Brain microvascular endothelial cell (primary cell): ENCODE measurements around the gene HMGCR.
A peak's percentile ranks its signal among the peaks of the same experiment; 100 is the strongest.

ENCODE experiments used
- DNase-seq: peaks from one replicate; pipeline ENCODE4 v3.0.0-alpha.2; 2020
- H3K27ac ChIP-seq: fragments of 250-450 bp; sonication (Bioruptor Pico); 2 replicates; pipeline ENCODE4 v1.5.1; 2020; ENCODE audit warnings: mild to moderate bottlenecking, moderate library complexity
- H3K27me3 ChIP-seq: fragments of 250-450 bp; sonication (Bioruptor Pico); replicated peaks from 2 replicates; pipeline ENCODE4 v1.5.1; 2020; ENCODE audit warnings: mild to moderate bottlenecking
- H3K36me3 ChIP-seq: fragments of 250-450 bp; sonication (Bioruptor Pico); replicated peaks from 2 replicates; pipeline ENCODE4 v1.5.1; 2020; ENCODE audit warnings: mild to moderate bottlenecking
- H3K4me3 ChIP-seq: 2 replicates; pipeline ENCODE4 v1.5.1; 2011; ENCODE audit warnings: low read depth, mild to moderate bottlenecking, control low read depth, low read length, moderate library complexity
- in situ Hi-C: cut with HindIII; loops from 2 replicates; pipeline ENCODE4 v1.10.0; 2017; ENCODE audit warnings: low sequenced_read_pairs, low pct_ligation_motif_present
- TF ChIP-seq, protein P1 (sequence below): IDR thresholded peaks from 2 replicates; pipeline ENCODE4 v1.5.1; 2011; ENCODE audit warnings: low read depth, mild to moderate bottlenecking, moderate library complexity, low read length, control low read depth, inconsistent platforms; ENCODE audit errors: missing control alignments

The HMGCR gene

DNA sequence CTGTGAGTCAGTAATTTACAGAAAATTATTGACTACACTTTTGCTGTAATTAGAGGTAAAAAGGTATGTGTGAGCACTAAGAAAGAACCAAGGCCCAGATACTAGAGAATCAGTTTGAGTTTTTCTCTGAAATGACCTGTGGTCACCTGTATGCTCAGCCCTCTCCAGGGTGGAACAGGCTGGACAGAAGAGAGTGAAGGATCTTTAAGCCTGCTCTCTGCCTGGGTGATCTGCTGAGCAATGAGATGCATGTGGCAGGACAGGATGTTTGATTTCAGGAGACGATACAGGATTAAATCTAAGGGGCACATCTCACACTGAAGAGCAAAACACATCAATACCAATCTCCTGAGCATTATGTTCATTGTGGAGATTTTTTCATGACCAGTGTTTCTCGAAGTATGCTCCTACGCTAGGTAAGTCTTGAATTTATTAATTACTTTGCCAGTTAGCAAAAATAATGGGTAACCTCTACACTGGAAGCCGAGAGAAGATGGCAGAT lies 25.5 kb downstream of the HMGCR start:
- in situ Hi-C loops: no loop called here
- H3K36me3 ChIP-seq: peaks cover 41% of the 10 kb centered on the region
- no peaks in the 10 kb centered on the region for H3K27me3 ChIP-seq
- TF ChIP-seq, protein P1, sequence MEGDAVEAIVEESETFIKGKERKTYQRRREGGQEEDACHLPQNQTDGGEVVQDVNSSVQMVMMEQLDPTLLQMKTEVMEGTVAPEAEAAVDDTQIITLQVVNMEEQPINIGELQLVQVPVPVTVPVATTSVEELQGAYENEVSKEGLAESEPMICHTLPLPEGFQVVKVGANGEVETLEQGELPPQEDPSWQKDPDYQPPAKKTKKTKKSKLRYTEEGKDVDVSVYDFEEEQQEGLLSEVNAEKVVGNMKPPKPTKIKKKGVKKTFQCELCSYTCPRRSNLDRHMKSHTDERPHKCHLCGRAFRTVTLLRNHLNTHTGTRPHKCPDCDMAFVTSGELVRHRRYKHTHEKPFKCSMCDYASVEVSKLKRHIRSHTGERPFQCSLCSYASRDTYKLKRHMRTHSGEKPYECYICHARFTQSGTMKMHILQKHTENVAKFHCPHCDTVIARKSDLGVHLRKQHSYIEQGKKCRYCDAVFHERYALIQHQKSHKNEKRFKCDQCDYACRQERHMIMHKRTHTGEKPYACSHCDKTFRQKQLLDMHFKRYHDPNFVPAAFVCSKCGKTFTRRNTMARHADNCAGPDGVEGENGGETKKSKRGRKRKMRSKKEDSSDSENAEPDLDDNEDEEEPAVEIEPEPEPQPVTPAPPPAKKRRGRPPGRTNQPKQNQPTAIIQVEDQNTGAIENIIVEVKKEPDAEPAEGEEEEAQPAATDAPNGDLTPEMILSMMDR: no peak
- no peak overlapping the region for H3K4me3 ChIP-seq
- H3K27ac ChIP-seq: no peak overlapping the region
- DNase-seq: no peak

DNA sequence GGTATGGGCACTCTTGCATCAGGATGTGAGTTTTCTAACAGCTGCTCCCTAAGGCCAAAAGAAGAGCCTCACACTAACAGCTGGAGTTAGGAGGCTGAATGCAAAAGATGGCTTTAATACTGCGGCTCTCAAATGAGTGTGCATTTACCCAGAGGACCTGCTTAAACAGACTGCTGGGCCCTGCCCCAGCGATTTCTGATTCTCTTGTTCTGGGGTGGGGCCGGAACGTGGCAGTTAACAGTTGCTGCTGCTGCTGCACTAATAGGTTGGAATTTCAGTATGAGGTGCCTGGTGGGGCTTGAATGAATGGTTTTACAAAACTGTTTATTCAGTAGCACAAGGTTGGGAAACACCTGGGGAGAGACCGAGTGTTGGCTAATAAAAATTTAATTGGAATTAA lies 26.1 kb downstream of the HMGCR start:
- peaks cover 35% of the 10 kb centered on the region for H3K36me3 ChIP-seq
- H3K4me3 ChIP-seq: no peak overlapping the region
- H3K27ac ChIP-seq: no peak overlapping the region
- TF ChIP-seq, protein P1: no peak
- H3K27me3 ChIP-seq: no peaks in the 10 kb centered on the region
- no peak for DNase-seq
- in situ Hi-C loops: no loop called here

DNA sequence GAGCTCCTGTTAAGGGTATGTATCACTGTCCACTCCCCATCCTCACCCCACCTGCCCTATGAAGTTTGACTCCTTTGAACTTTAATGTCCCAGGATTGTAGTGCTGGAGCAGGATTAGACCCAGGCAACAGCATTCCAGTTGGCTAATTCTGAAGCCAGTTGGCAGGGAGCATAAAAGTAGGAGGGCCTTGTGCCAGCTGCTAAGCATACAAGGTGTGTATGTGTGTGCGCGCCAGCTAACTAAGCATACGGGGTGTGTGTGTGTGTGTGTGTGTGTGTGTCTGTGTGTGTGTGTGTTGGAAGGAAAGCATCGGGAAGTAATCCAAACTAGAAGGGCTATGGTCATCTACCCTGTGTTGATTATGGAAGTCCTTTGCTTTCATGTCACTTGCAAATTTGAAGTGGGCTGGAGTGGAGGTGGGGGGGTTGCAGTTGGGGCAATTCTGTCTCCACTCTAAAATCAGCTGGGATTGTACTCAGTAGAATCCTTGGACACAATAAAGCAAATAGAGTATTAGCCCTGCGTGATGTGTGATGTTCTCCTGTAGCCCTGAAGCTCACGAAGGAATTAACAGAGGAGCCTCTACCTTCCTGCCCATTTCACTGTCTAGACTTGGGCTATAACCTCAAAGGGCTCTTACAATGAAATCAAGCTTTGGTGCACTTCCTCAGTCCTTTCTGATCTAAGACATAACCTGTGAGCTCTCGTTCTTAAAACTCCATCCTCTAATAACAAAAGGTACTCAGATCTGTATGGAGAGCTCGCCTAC lies 26.9 kb downstream of the HMGCR start:
- Histone ChIP-seq H3K36me3 (peaks cover 29% of the 10 kb centered on the region), H3K27me3 (no peaks in the 10 kb centered on the region), H3K4me3 (no peak overlapping the region), H3K27ac (no peak overlapping the region)
- in situ Hi-C loops: no loop called here
- DNase-seq: no peak
- TF ChIP-seq, protein P1: no peak

DNA sequence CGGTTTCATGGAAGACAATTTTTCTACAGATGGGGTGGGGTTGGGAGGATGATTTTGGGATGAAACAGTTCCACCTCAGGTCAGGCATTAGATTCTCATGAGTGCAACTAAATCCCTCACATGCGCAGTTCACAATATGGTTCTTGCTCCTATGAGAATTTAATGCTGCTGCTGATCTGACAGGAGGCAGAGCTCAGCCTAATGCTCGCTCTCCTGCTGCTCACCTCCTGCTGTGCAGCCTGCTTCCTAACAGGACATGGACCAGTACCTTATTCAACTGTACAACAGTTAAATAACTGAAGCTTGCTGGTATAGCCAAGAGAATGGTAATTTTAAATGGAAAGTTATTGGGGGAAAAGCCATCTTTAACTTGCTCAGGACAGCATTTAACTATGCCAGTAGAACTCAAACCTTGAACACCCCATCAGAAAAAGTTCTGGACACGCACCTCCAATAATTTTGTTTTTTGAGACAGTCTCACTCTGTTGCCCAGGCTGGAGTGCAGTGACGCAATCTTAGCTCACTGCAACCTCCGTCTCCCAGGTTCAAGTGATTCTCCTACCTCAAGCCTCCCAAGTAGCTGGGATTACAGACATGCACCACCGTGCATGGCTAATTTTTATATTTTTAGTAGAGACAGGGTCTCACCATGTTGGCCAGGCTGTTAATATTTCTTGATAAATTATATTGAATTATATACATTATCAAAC lies 27.7 kb downstream of the HMGCR start:
- TF ChIP-seq, protein P1: no peak
- no peak for DNase-seq
- no peak overlapping the region for H3K4me3 ChIP-seq
- H3K27ac ChIP-seq: no peak overlapping the region
- peaks cover 21% of the 10 kb centered on the region for H3K36me3 ChIP-seq
- no peaks in the 10 kb centered on the region for H3K27me3 ChIP-seq
- in situ Hi-C loops: no loop called here

DNA sequence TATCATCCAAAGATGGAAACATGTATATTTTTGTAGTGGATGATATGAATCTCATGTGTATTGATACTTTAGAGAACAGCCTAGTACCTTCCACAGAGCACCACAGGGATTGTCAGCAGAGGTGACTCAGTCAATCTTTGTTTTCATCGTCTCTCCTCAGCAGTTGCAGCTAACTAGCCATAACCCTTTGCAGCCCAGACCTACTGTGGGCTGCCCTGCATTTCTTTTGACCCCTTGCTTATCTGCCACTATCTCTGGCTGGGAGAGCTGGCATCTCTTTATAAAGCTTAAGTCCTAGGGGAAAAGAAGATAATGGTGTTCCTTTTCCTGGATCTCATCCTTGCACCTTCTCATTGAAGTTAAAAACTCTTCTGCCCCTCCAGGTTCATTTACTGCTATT lies 28.7 kb downstream of the HMGCR start:
- Histone ChIP-seq H3K27me3 (no peaks in the 10 kb centered on the region), H3K36me3 (peaks cover 11% of the 10 kb centered on the region), H3K27ac (no peak overlapping the region), H3K4me3 (no peak overlapping the region)
- peak; percentile 4 for DNase-seq
- in situ Hi-C loops: no loop called here
- TF ChIP-seq, protein P1: no peak
